Measurements from ENCODE around the gene OGFRL1. TPM values are rescaled to one million over a fixed set of nuclear protein-coding genes. Genes with fewer than 3 reads are reported as not detected.

OGFRL1 gene
- total RNA-seq (2022) = 5.7 and 6.9 TPM in 2 replicates
- percentile 71 among the genes with signal in this experiment for Bru-seq, nascent RNA
- percentile 83 among the genes with signal in this experiment for BruChase-seq, experiment 1, labeled RNA remaining after a 2-hour chase
- BruChase-seq, experiment 2, labeled RNA remaining after a 6-hour chase = percentile 90 among the genes with signal in this experiment
- long read RNA-seq, full-length matches to known transcripts = 15 of 31 reads
- long read RNA-seq, partial matches to known transcripts = 0 of 31 reads
- long read RNA-seq, other reads (novel, unspliced or antisense) = 16 of 31 reads

DNA sequence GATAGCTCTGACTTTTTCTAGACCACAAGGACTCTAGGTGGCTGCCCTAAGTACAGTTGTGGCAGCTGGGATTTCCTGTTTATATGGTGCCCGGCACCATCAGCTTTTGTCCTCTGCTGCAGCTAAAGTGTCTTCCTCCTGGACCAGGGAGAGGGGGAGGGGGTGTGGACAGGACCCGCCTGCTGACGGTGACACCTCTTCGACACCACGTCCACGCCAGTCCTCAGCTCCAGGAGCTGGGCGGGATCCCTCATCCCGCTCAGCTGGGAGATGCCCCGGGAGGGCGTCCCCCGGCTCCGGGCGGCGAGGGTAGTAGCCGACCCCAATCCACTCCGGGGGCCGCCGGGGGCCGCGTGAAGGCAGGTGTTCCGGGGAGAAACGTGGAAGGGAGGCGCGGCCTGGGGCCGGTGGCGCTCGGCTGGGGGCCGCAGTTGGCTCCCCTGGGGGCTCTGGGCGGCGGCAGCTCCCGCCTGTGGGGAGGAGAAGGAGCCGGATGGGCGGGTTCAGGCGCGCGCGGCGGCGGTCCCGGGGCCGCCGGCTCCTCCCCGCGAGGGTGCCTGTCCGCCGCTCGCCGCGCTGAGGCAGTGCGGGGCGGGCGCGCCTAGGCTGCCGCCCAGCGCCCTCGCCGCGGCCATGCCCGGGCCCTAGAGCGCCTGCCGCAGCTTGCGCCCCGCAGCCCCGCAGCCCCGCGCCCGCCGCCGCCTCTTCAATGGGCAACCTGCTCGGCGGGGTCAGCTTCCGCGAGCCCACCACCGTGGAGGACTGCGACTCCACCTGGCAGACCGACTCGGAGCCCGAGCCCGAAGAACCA lies at the start of gene OGFRL1:
Gene OGFRL1, plus strand, starts transcription at position 584 of the 811 bp plus-strand sequence. Its CDS starts 126 bp downstream, at position 710.
- no TSS peak for BruUV-seq (replicated peaks)
- ChIA-PET POLR2A (interaction anchor here (0.6 kb wide), 2 partner anchors 94 to 269 kb away, joined by 3 read pairs; no protein-coding TSS in a partner anchor), CTCF (no interaction called here)
- no peaks in the 10 kb centered on the region for H3K27me3 ChIP-seq (replicated peaks; ENCODE audit: control insufficient read depth, insufficient read depth, low read length)
- no peaks in the 10 kb centered on the region for H3K36me3 ChIP-seq (ENCODE audit: control insufficient read depth, insufficient read depth, low read length)
- intact Hi-C loops (cut with micrococcal nuclease; ENCODE audit: unreplicated experiment) = loop anchor here (2.0 to 5.0 kb wide), 3 partner anchors 16 to 98 kb away; no protein-coding TSS in a partner anchor
- peaks cover 23% of the 10 kb centered on the region for H3K4me1 ChIP-seq
- DNase-seq = peak; percentile 70 to 79
- H3K9me3 Mint-ChIP-seq (ENCODE audit: unreplicated experiment) = no peaks in the 10 kb centered on the region
- TF ChIP-seq, protein P1, sequence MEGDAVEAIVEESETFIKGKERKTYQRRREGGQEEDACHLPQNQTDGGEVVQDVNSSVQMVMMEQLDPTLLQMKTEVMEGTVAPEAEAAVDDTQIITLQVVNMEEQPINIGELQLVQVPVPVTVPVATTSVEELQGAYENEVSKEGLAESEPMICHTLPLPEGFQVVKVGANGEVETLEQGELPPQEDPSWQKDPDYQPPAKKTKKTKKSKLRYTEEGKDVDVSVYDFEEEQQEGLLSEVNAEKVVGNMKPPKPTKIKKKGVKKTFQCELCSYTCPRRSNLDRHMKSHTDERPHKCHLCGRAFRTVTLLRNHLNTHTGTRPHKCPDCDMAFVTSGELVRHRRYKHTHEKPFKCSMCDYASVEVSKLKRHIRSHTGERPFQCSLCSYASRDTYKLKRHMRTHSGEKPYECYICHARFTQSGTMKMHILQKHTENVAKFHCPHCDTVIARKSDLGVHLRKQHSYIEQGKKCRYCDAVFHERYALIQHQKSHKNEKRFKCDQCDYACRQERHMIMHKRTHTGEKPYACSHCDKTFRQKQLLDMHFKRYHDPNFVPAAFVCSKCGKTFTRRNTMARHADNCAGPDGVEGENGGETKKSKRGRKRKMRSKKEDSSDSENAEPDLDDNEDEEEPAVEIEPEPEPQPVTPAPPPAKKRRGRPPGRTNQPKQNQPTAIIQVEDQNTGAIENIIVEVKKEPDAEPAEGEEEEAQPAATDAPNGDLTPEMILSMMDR (IDR thresholded peaks at IDR 0.05; ENCODE audit: insufficient read depth in 1 of 2, low read depth in 1 of 2, low read length in 1 of 2, severe bottlenecking in 1 of 2, unreplicated experiment in 1 of 2) = peak in 1 of 2 experiments; percentile 9
- no peaks in the 10 kb centered on the region for H3K36me3 Mint-ChIP-seq (ENCODE audit: insufficient read depth, unreplicated experiment)
- H3K4me3 Mint-ChIP-seq (ENCODE audit: unreplicated experiment) = peak within 1 kb of the TSS; percentile 74
- no peaks in the 10 kb centered on the region for H3K9me3 ChIP-seq
- H3K27ac Mint-ChIP-seq (ENCODE audit: unreplicated experiment) = no peak within 1 kb of the TSS
- no peaks in the 10 kb centered on the region for H3K27me3 Mint-ChIP-seq (ENCODE audit: insufficient read depth, unreplicated experiment)
- peaks cover 20% of the 10 kb centered on the region for H3K4me1 Mint-ChIP-seq (ENCODE audit: low read depth, unreplicated experiment)
- peak within 1 kb of the TSS; percentile 74 for H3K4me3 ChIP-seq (ENCODE audit: low read depth, low read length)

DNA sequence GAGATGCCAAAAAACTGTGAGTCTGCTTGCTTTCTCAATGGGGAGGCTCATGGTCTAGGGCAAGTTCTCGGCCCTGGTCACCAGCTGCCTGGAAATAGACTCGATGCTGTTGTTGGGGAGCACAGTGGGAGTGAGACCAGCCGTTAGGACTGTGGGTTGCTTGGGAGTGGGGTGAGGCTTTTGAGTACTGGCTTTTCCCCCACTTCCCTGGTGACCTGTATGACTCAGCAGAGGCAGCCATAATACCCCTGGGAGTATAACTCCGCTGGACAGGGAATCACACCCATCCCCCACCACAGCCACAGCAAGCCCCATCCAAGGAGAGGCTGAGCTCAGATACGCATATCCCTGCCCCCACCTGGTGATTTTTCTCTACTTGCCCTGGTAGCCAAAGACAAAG lies 48.9 kb upstream of the OGFRL1 start:
- no TSS peak for BruUV-seq (replicated peaks)
- Mint-ChIP-seq H3K9me3 (ENCODE audit: unreplicated experiment) (no peaks in the 10 kb centered on the region), H3K27me3 (ENCODE audit: insufficient read depth, unreplicated experiment) (peaks cover 8% of the 10 kb centered on the region), H3K36me3 (ENCODE audit: insufficient read depth, unreplicated experiment) (no peaks in the 10 kb centered on the region), H3K4me3 (ENCODE audit: unreplicated experiment) (no peak overlapping the region), H3K4me1 (ENCODE audit: low read depth, unreplicated experiment) (no peaks in the 10 kb centered on the region), H3K27ac (ENCODE audit: unreplicated experiment) (no peak overlapping the region)
- intact Hi-C loops (cut with micrococcal nuclease; ENCODE audit: unreplicated experiment) = no loop called here
- H3K9me3 ChIP-seq = no peaks in the 10 kb centered on the region; the same call in 1 of the 2 replicates
- no peak overlapping the region for H3K4me3 ChIP-seq (ENCODE audit: low read depth, low read length)
- TF ChIP-seq, protein P1 (IDR thresholded peaks at IDR 0.05; ENCODE audit: insufficient read depth in 1 of 2, low read depth in 1 of 2, low read length in 1 of 2, severe bottlenecking in 1 of 2, unreplicated experiment in 1 of 2) = no peak
- H3K4me1 ChIP-seq = no peaks in the 10 kb centered on the region
- ChIA-PET CTCF (no interaction called here), POLR2A (no interaction called here)
- H3K36me3 ChIP-seq (ENCODE audit: control insufficient read depth, insufficient read depth, low read length) = no peaks in the 10 kb centered on the region
- no peaks in the 10 kb centered on the region for H3K27me3 ChIP-seq (replicated peaks; ENCODE audit: control insufficient read depth, insufficient read depth, low read length)
- no peak for DNase-seq

DNA sequence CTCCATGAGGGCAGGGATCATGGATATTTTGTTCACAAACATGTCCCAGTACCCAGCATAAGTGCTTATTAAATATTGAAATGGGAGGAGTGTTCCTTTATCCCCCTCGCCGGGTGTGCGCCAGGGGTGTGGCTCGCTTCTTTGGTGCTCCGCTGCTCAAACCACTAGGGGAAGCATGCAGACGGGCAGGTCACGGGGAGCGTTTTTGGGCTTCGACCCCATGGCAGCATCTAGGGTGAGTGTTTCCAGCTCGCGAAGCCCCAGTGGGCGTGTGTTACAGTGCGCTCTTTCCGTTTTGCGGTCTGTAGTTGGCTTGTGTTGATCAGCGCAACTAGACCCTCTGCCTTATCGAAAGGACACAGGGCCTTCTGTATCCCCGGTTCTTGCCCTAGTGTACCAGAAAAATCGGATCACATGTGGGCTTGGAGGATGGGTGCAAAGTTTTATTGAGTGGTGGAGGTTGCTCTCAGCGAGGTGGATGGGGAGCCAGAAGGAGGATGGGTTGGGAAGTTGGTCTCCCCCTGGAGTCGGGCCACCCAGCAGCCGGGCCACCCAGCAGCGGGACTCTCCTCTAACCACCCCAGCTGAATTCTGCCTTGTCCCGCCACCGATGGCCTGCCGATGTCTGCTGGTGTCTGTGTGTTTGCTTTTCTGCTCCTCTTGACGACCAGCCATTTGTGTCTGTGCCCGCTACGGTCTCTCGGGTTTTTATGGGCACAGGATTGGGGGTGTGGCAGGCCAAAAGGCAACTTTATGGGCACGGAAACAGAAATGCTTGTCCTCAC lies 43.2 kb upstream of the OGFRL1 start:
- no peak for DNase-seq
- BruUV-seq (replicated peaks) = no TSS peak
- no peaks in the 10 kb centered on the region for H3K36me3 ChIP-seq (ENCODE audit: control insufficient read depth, insufficient read depth, low read length)
- ChIA-PET CTCF (no interaction called here), POLR2A (no interaction called here)
- H3K27me3 ChIP-seq (replicated peaks; ENCODE audit: control insufficient read depth, insufficient read depth, low read length) = no peaks in the 10 kb centered on the region
- no peak overlapping the region for H3K4me3 ChIP-seq (ENCODE audit: low read depth, low read length)
- TF ChIP-seq, protein P1 (IDR thresholded peaks at IDR 0.05; ENCODE audit: insufficient read depth in 1 of 2, low read depth in 1 of 2, low read length in 1 of 2, severe bottlenecking in 1 of 2, unreplicated experiment in 1 of 2) = no peak
- Mint-ChIP-seq H3K27me3 (ENCODE audit: insufficient read depth, unreplicated experiment) (no peaks in the 10 kb centered on the region), H3K4me3 (ENCODE audit: unreplicated experiment) (no peak overlapping the region), H3K9me3 (ENCODE audit: unreplicated experiment) (no peaks in the 10 kb centered on the region), H3K27ac (ENCODE audit: unreplicated experiment) (no peak overlapping the region), H3K4me1 (ENCODE audit: low read depth, unreplicated experiment) (peaks cover 7% of the 10 kb centered on the region), H3K36me3 (ENCODE audit: insufficient read depth, unreplicated experiment) (no peaks in the 10 kb centered on the region)
- peaks cover 6% of the 10 kb centered on the region; the same call in 1 of the 2 replicates for H3K4me1 ChIP-seq
- intact Hi-C loops (cut with micrococcal nuclease; ENCODE audit: unreplicated experiment) = no loop called here
- no peaks in the 10 kb centered on the region for H3K9me3 ChIP-seq

Measured in Caco-2 (cell line).